Activated T-cell treated with anti-CD3 and anti-CD28 coated beads, Interleukin-2, amount 50 U/mL, for 4 hours (primary cell): ENCODE results near the gene CPLANE2. TPM values are rescaled to one million over a fixed set of nuclear protein-coding genes. Genes with fewer than 3 reads are reported as not detected.
A peak's percentile ranks its signal among the peaks of the same experiment; 100 is the strongest.
"Not testable (repeated sequence)": the region's sequence is repeated elsewhere in the genome, so short reads cannot be mapped to it uniquely, and the experiment has no call there.

Experiments
- ATAC-seq, 2 donors: fragments of 200-7000 bp; cut with Tn5 transposase; one replicate each; pipeline ENCODE4 v1.10.0; 2021
- DNase-seq: peaks from one replicate; pipeline ENCODE4 v3.0.0-alpha.2; 2020
- H3K27me3 Mint-ChIP-seq: one replicate; pipeline ENCODE4 v1.8.0; 2021; ENCODE audit warnings: low read depth, mixed read lengths
- H3K36me3 Mint-ChIP-seq: one replicate; pipeline ENCODE4 v1.8.0; 2022; ENCODE audit warnings: mixed read lengths; ENCODE audit not compliant: insufficient read depth
- H3K4me1 Mint-ChIP-seq: one replicate; pipeline ENCODE4 v1.8.0; 2021; ENCODE audit warnings: low read depth, mixed read lengths
- H3K4me3 Mint-ChIP-seq: one replicate; pipeline ENCODE4 v1.8.0; 2021; ENCODE audit warnings: mild to moderate bottlenecking, moderate library complexity, mixed read lengths
- H3K9me3 Mint-ChIP-seq: one replicate; pipeline ENCODE4 v1.8.0; 2021; ENCODE audit warnings: mixed read lengths
- total RNA-seq, 3 donors: library from RNA; stranded (reverse); gene quantifications; one replicate each; pipeline ENCODE4 v1.2.1, GENCODE V29; 2021

CPLANE2 gene
- total RNA-seq, 3 donors from 2014 or later = 5.0 to 7.1 (median 6.5) TPM

DNA sequence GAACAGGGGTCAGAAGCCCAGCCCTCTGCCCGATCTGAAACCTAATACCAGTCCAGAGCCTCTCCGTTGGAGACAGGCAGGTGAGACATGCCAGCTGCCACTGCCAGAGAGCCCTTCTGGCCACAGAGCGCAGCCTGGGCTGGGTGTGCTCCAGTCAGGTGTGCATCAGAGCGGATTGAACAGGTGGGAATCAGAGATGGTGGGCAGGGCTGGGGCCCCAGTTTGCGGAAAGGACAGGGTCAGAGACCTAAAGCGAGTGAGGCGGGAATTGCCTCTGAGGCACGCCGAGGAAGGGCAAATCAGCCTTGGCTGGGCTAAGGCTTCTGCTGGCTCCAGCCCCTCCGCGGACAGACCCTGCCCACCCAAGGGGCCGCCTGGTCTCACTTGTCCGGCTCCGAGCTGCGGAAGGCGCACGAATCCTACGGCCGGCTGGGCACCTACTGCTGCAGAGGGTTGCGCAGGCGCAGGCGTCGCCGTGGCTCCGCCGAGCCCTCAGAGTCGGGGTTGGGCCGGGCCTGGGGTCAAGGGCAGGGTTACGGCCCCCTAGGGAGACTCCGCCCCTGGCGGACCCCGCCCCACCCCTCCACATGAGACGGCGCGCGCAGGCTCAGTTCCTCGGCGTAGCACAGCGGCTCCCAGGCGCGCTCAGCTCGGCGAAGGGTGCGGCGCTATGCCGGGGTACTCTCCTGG is 10.3 kb downstream of the CPLANE2 start:
- Mint-ChIP-seq H3K9me3 (no peaks in the 10 kb centered on the region), H3K4me3 (no peak overlapping the region), H3K4me1 (peaks cover 8% of the 10 kb centered on the region), H3K27me3 (peaks cover 32% of the 10 kb centered on the region), H3K36me3 (no peaks in the 10 kb centered on the region)
- ATAC-seq (no peak), DNase-seq (no peak)

DNA sequence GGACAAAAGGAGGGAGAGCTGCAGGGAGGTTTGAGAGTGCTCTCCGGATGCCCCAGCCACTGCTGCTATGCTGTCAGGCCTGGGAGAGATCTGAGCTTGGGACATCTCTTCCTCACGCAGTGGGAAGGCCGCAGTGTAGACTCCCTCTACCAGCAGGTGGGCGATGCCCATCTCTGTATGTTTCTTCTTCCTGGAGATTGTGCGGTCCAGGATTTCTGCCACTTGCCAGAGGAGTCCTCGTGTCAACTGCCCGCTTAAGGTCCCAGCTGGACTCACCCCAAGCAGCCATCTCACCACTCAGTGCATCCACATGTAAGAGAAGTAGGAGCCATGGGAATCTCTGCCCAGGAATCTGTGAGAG is 10.9 kb downstream of the CPLANE2 start:
- Mint-ChIP-seq H3K4me1 (peaks cover 8% of the 10 kb centered on the region), H3K4me3 (no peak overlapping the region), H3K36me3 (no peaks in the 10 kb centered on the region), H3K9me3 (no peaks in the 10 kb centered on the region), H3K27me3 (peaks cover 32% of the 10 kb centered on the region)
- ATAC-seq (no peak), DNase-seq (no peak)

- Mint-ChIP-seq H3K9me3 (no peaks in the 10 kb centered on the region), H3K36me3 (no peaks in the 10 kb centered on the region)
- DNase-seq = no peak
Observed at GRCh38 chr1:16224472-16224871, 12.5 kb downstream of the CPLANE2 start.

GRCh38 chr1:16222716-16223115 is 14.3 kb downstream of the CPLANE2 start:
- H3K4me3 Mint-ChIP-seq, DNase-seq, H3K36me3 Mint-ChIP-seq, H3K9me3 Mint-ChIP-seq, ATAC-seq, H3K4me1 Mint-ChIP-seq: not testable (repeated sequence)
- H3K27me3 Mint-ChIP-seq = peaks cover 19% of the 10 kb centered on the region

More at GRCh38 chr1:16224472-16224871, 12.5 kb downstream of the CPLANE2 start:
- peaks cover 32% of the 10 kb centered on the region for H3K27me3 Mint-ChIP-seq
- H3K4me3 Mint-ChIP-seq = no peak overlapping the region
- peaks cover 11% of the 10 kb centered on the region for H3K4me1 Mint-ChIP-seq
- no peak for ATAC-seq

- Mint-ChIP-seq H3K27me3 (peaks cover 11% of the 10 kb centered on the region), H3K4me1 (peaks cover 13% of the 10 kb centered on the region), H3K4me3 (no peak overlapping the region), H3K36me3 (no peaks in the 10 kb centered on the region), H3K9me3 (no peaks in the 10 kb centered on the region)
- ATAC-seq (no peak), DNase-seq (no peak)
Observed at GRCh38 chr1:16221499-16221898, 15.5 kb downstream of the CPLANE2 start.

GRCh38 chr1:16219968-16220500 is 16.9 kb downstream of the CPLANE2 start:
- no peaks in the 10 kb centered on the region for H3K9me3 Mint-ChIP-seq
- no peak overlapping the region for H3K4me3 Mint-ChIP-seq
- no peak for ATAC-seq
- H3K27me3 Mint-ChIP-seq = peaks cover 2% of the 10 kb centered on the region
- no peaks in the 10 kb centered on the region for H3K36me3 Mint-ChIP-seq
- H3K4me1 Mint-ChIP-seq = peaks cover 21% of the 10 kb centered on the region
- DNase-seq = no peak

DNA sequence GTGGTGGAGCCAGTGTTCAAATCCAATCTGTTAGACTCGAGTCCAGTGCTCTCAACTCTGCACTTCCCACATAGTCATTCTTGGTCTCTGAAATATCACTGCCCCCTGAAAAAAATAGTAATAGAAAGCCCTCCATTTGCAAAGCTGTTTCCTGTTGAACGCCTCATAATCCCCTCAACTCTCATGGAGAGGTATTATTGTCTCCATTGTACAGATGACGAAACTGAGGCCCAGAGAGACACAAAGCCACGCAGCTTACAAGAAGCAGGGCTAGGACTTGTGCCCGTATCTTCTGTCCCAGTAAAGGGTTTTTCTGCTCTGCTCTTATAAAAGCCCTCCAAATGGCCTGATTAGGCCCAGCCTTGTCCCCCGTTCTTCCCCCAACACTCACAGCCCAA is 18.3 kb downstream of the CPLANE2 start:
- no peaks in the 10 kb centered on the region for H3K36me3 Mint-ChIP-seq
- no peak for DNase-seq
- H3K27me3 Mint-ChIP-seq = no peaks in the 10 kb centered on the region
- ATAC-seq = no peak
- H3K9me3 Mint-ChIP-seq = no peaks in the 10 kb centered on the region
- H3K4me1 Mint-ChIP-seq = peaks cover 21% of the 10 kb centered on the region
- H3K4me3 Mint-ChIP-seq = no peak overlapping the region

GRCh38 chr1:16218014-16218673 is 18.8 kb downstream of the CPLANE2 start:
- H3K36me3 Mint-ChIP-seq = no peaks in the 10 kb centered on the region
- no peak overlapping the region for H3K4me3 Mint-ChIP-seq
- DNase-seq (no peak), ATAC-seq (no peak)
- H3K27me3 Mint-ChIP-seq = no peaks in the 10 kb centered on the region
- H3K9me3 Mint-ChIP-seq = no peaks in the 10 kb centered on the region
- peaks cover 21% of the 10 kb centered on the region for H3K4me1 Mint-ChIP-seq

GRCh38 chr1:16217061-16217785 is 19.8 kb downstream of the CPLANE2 start:
- ATAC-seq (peak; percentile 98), DNase-seq (peak; percentile 94)
- Mint-ChIP-seq H3K36me3 (no peaks in the 10 kb centered on the region), H3K27me3 (no peaks in the 10 kb centered on the region), H3K9me3 (no peaks in the 10 kb centered on the region), H3K4me1 (peaks cover 21% of the 10 kb centered on the region), H3K4me3 (peak overlapping the region; percentile 78)

DNA sequence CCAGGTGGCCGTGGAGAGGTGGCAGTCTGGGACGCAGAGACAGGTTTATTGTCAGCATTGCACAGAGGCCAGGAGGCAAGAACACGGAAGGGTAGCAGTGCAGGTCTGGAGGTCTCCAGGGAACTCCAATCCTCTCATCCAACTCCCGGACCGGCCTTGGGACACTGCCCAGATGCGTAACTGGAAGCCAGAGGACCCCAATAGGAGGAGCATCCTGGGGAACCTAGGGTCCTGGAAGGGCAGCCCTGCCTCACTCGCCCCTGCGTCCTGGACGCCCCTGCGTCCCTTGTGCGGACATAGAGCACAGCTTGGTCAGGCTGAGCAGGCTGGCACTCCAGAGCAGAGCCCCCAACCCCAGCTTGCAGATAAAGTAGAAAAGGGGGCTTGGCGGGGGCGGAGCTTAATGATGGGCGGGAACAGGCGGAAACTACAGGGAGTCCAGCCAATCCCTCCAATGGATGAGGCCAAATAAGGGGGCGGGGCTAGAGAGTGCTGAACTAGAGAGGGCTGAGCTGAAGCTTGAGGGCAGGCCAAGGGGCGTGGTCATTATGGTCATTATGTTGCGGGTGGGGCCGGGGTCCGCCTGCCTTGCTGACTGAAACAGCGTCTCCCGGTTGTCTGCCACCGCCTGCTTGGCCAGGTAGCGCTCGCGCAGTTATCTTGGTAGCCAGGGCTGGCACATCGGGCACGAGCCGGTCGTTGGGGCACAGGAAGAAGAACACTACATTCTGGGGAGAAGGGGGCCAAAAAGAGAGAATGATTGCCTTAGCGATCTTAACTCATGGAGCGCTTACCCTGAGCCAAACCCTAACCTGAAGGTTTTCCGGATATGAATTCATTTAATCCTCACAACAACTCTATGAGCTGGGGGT is 20.9 kb downstream of the CPLANE2 start:
- no peaks in the 10 kb centered on the region for H3K36me3 Mint-ChIP-seq
- H3K9me3 Mint-ChIP-seq = no peaks in the 10 kb centered on the region
- ATAC-seq = peak; percentile 29 to 33
- DNase-seq = peak; percentile 38
- H3K4me3 Mint-ChIP-seq = peak overlapping the region; percentile 78
- H3K27me3 Mint-ChIP-seq = no peaks in the 10 kb centered on the region
- peaks cover 21% of the 10 kb centered on the region for H3K4me1 Mint-ChIP-seq

DNA sequence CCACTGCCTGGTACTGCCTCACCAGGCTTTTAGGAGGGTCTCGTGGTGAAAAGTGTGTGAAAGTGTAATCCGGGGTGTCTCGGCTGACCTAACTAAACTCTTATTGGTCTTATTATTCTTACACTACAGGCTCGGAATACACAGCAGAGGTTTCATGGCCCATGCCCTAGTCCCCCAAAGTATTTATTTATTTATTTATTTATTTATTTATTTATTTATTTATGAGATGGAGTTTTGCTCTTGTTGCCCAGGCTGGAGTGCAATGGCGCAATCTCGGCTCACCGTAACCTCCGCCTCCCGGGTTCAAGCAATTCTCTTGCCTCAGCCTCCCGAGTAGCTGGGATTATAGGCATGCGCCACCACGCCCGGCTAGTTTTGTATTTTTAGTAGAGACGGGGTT is 21.7 kb downstream of the CPLANE2 start:
- not testable (repeated sequence) for DNase-seq, H3K27me3 Mint-ChIP-seq, H3K4me3 Mint-ChIP-seq, ATAC-seq, H3K36me3 Mint-ChIP-seq, H3K9me3 Mint-ChIP-seq
- H3K4me1 Mint-ChIP-seq = peaks cover 21% of the 10 kb centered on the region

GRCh38 chr1:16213544-16213943 is 23.4 kb downstream of the CPLANE2 start:
- H3K4me3 Mint-ChIP-seq, H3K27me3 Mint-ChIP-seq: not testable (repeated sequence)
- H3K4me1 Mint-ChIP-seq = peaks cover 17% of the 10 kb centered on the region

DNA sequence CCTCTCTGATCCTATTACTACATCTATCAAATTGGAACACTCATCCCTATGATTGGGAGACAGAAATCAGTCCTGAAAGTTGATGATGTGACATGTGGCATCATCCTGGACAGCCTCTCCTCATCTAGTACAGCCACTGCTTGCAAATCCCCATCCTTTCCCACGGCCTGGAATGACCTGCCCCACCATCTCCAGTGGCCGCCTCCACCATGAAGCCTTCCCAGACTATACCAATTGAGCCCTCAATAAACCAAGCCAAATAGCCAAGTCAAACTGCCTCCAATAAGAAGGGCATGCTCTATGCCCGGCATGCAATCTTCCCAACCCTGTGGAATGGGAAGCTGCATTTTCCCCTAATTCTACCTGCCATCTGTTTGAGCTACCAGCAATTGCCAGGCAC is 24.0 kb downstream of the CPLANE2 start:
- Mint-ChIP-seq H3K36me3 (no peaks in the 10 kb centered on the region), H3K4me3 (no peak overlapping the region), H3K4me1 (peaks cover 15% of the 10 kb centered on the region), H3K9me3 (no peaks in the 10 kb centered on the region), H3K27me3 (no peaks in the 10 kb centered on the region)
- ATAC-seq (no peak), DNase-seq (no peak)

More at GRCh38 chr1:16213544-16213943, 23.4 kb downstream of the CPLANE2 start:
- H3K9me3 Mint-ChIP-seq, DNase-seq, ATAC-seq, H3K36me3 Mint-ChIP-seq: not testable (repeated sequence)
